DOHH2 (cell line): ENCODE measurements around the gene SH2D1B.

Experiments used
- EZH2phosphoT487 ChIP-seq: fragments of 200-600 bp; sonication (generic); IDR thresholded peaks from 2 replicates; pipeline ENCODE4 v1.6.1; 2017; ENCODE audit warnings: borderline replicate concordance, mild to moderate bottlenecking, antibody characterized with exemption, low read length, moderate library complexity, mixed read lengths
- TF ChIP-seq, protein P1 (sequence below): fragments of 200-600 bp; sonication (generic); IDR thresholded peaks from one replicate; pipeline ENCODE4 v1.5.1; 2014; ENCODE audit warnings: antibody characterized with exemption, mild to moderate bottlenecking, low read depth, low read length; ENCODE audit not compliant: poor library complexity, severe bottlenecking

- TF ChIP-seq, protein P1, sequence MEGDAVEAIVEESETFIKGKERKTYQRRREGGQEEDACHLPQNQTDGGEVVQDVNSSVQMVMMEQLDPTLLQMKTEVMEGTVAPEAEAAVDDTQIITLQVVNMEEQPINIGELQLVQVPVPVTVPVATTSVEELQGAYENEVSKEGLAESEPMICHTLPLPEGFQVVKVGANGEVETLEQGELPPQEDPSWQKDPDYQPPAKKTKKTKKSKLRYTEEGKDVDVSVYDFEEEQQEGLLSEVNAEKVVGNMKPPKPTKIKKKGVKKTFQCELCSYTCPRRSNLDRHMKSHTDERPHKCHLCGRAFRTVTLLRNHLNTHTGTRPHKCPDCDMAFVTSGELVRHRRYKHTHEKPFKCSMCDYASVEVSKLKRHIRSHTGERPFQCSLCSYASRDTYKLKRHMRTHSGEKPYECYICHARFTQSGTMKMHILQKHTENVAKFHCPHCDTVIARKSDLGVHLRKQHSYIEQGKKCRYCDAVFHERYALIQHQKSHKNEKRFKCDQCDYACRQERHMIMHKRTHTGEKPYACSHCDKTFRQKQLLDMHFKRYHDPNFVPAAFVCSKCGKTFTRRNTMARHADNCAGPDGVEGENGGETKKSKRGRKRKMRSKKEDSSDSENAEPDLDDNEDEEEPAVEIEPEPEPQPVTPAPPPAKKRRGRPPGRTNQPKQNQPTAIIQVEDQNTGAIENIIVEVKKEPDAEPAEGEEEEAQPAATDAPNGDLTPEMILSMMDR = no peak
- no peak for TF ChIP-seq EZH2phosphoT487
Measured at GRCh38 chr1:162398999-162399580, 12.8 kb downstream of the SH2D1B start.
